Progenitor cell of endocrine pancreas (in vitro differentiated cells): ENCODE results near the gene SLC38A10. TPM values are rescaled to one million over a fixed set of nuclear protein-coding genes. Genes with fewer than 3 reads are reported as not detected.

Experiments
- DNase-seq: peaks from one replicate; pipeline ENCODE4 v3.0.0; 2021; ENCODE audit warnings: low spot score; ENCODE audit not compliant: unreplicated experiment
- H3K27ac Mint-ChIP-seq: 2 replicates; pipeline ENCODE4 v1.8.0; 2021; ENCODE audit warnings: mild to moderate bottlenecking, moderate library complexity, mixed read lengths
- H3K27me3 Mint-ChIP-seq: 2 replicates; pipeline ENCODE4 v1.8.0; 2021; ENCODE audit warnings: mixed read lengths
- H3K36me3 Mint-ChIP-seq: 2 replicates; pipeline ENCODE4 v1.8.0; 2022; ENCODE audit warnings: mixed read lengths; ENCODE audit not compliant: insufficient read depth
- H3K4me1 Mint-ChIP-seq: 2 replicates; pipeline ENCODE4 v1.8.0; 2021; ENCODE audit warnings: low read depth, mixed read lengths
- H3K4me3 Mint-ChIP-seq: 2 replicates; pipeline ENCODE4 v1.8.0; 2021; ENCODE audit warnings: low read depth, mild to moderate bottlenecking, moderate library complexity, mixed read lengths
- H3K9me3 Mint-ChIP-seq: 2 replicates; pipeline ENCODE4 v1.8.0; 2021; ENCODE audit warnings: low read depth, mixed read lengths
- total RNA-seq: library from RNA; stranded (reverse); gene quantifications from 2 replicates; pipeline ENCODE4 v1.2.1, GENCODE V29; 2021
- TF ChIP-seq, protein P1 (sequence below): fragments of 200-600 bp; sonication (generic); IDR thresholded peaks from one replicate; pipeline ENCODE4 v1.5.0; 2021; ENCODE audit warnings: antibody characterized with exemption, mild to moderate bottlenecking; ENCODE audit not compliant: unreplicated experiment

SLC38A10 gene
- total RNA-seq, 1 donor from 2014 or later: 130 TPM

DNA sequence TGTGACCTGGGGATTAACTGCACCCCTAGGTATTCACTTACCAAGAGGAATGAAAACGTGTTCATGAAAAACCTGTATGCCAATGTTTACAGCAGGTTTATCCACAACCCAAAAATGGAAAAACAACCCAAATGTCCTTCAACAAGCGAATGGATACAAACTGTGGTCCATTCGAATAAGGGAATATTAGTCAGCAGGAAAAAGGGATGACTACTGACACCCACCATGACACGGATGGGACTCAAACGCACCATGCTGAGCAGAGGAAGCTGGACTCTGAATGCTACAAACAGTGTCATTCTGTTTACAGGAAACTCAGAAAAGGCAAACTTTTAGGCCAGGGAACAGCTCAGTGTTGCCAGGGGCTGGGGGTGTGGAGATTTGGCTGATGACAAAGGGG lies 4.9 kb downstream of the SLC38A10 start:
- H3K4me1 Mint-ChIP-seq: peaks cover 8% of the 10 kb centered on the region
- H3K27ac Mint-ChIP-seq: no peak overlapping the region
- no peak overlapping the region for H3K4me3 Mint-ChIP-seq
- H3K36me3 Mint-ChIP-seq: peaks cover 5% of the 10 kb centered on the region
- no peak for DNase-seq
- no peaks in the 10 kb centered on the region for H3K9me3 Mint-ChIP-seq
- TF ChIP-seq, protein P1, sequence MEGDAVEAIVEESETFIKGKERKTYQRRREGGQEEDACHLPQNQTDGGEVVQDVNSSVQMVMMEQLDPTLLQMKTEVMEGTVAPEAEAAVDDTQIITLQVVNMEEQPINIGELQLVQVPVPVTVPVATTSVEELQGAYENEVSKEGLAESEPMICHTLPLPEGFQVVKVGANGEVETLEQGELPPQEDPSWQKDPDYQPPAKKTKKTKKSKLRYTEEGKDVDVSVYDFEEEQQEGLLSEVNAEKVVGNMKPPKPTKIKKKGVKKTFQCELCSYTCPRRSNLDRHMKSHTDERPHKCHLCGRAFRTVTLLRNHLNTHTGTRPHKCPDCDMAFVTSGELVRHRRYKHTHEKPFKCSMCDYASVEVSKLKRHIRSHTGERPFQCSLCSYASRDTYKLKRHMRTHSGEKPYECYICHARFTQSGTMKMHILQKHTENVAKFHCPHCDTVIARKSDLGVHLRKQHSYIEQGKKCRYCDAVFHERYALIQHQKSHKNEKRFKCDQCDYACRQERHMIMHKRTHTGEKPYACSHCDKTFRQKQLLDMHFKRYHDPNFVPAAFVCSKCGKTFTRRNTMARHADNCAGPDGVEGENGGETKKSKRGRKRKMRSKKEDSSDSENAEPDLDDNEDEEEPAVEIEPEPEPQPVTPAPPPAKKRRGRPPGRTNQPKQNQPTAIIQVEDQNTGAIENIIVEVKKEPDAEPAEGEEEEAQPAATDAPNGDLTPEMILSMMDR: no peak
- no peaks in the 10 kb centered on the region for H3K27me3 Mint-ChIP-seq

DNA sequence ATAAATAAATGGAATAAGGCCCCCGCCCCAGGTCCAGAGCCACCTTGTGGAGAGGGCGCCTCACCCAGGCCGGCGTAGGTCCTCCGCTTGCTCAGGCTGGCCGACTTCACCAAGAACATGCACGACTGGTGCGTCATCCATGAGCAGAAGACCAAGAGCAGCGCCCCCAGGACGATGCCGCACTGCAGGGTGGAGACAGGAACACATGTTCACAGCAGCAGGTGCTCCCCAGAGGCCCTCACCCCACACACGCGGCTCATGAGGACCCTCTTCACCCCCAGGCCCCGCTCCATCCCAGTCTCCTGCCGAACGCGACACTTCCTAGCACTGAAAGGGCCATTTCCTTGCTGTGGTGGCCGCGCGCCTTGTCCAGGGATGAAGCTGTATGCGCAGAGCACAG lies 5.5 kb downstream of the SLC38A10 start:
- no peak for DNase-seq
- TF ChIP-seq, protein P1: no peak
- Mint-ChIP-seq H3K27ac (no peak overlapping the region), H3K4me1 (peaks cover 8% of the 10 kb centered on the region), H3K4me3 (no peak overlapping the region), H3K27me3 (no peaks in the 10 kb centered on the region), H3K36me3 (peaks cover 5% of the 10 kb centered on the region), H3K9me3 (no peaks in the 10 kb centered on the region)

DNA sequence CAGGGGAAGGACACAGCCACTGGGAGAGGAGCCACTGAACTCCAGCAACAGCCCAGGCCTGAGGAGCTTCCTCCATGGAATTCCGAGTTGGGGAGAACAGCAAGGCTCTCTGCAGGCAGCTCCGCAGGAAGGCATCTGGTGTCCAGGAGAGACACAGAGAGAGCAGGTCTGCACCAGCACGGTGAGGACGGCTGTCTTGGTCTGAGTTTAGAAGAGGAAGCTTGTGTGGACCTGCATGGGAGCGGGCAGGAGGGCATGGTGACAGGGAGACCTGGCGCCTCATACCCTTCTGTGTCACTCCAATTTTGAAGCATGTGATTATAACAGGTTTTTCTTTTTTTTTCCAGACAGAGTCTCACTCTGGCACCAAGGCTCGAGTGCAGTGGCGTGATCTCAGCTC lies 6.4 kb downstream of the SLC38A10 start:
- peaks cover 6% of the 10 kb centered on the region for H3K36me3 Mint-ChIP-seq
- DNase-seq: no peak
- TF ChIP-seq, protein P1: no peak
- peaks cover 2% of the 10 kb centered on the region for H3K4me1 Mint-ChIP-seq
- no peak overlapping the region for H3K4me3 Mint-ChIP-seq
- H3K27me3 Mint-ChIP-seq: no peaks in the 10 kb centered on the region
- no peak overlapping the region for H3K27ac Mint-ChIP-seq
- no peaks in the 10 kb centered on the region for H3K9me3 Mint-ChIP-seq

DNA sequence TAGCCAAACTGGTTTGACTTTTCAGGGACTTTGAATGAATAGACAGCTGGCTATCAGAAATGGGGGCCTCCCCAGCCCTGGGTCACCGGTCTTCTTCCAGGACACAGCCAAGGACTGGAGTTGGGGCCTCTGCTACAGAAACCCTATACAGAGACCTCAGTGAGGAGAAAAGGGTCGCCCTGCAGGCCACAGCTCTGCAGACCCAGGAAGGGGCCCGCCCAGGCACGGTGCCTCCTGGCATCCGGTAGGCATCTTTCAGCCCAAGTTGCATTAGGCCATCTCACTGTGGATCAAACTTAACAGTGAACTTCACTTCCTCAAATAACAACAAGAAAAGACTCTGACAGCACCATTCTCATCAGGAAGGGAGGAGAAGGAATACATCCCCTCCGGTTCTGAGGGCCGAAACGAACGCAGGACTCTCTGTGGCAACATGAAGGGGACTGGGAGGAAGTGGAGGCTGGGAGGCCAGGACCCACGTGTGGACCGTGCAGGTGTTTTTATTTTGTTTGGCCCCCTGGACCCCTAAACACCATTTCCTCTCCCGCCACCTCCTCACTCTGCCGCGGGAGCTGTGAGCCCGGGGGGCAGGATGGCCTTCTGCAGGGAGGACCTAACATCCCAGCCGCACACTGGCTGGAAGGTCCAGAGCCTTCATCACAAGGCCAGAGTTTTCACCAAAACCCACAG lies 7.2 kb downstream of the SLC38A10 start:
- TF ChIP-seq, protein P1: no peak
- H3K9me3 Mint-ChIP-seq: no peaks in the 10 kb centered on the region
- peaks cover 6% of the 10 kb centered on the region for H3K36me3 Mint-ChIP-seq
- H3K27ac Mint-ChIP-seq: no peak overlapping the region
- H3K27me3 Mint-ChIP-seq: no peaks in the 10 kb centered on the region
- H3K4me3 Mint-ChIP-seq: no peak overlapping the region
- DNase-seq: no peak
- H3K4me1 Mint-ChIP-seq: peaks cover 2% of the 10 kb centered on the region

DNA sequence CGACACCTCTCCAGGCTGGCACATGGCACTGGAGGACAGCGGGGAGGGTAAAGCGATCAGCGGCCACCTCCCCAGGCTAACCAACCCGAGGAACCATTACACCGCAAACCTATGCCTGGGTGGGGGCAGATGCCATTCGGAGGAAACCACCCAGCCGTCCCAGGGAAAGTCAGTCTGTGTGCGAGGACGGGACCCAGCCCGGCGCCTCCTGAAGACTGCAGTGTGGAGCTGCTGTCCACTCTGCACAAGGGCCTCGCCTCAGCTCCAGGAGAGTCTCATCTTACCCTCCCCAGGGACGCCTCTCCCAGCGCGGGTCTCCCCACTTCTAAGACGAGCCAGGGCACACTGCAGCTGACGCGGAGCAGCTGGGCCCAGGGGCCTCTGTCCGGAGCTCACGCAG lies 8.0 kb downstream of the SLC38A10 start:
- TF ChIP-seq, protein P1: no peak
- no peaks in the 10 kb centered on the region for H3K27me3 Mint-ChIP-seq
- no peak overlapping the region for H3K27ac Mint-ChIP-seq
- H3K9me3 Mint-ChIP-seq: no peaks in the 10 kb centered on the region
- peaks cover 2% of the 10 kb centered on the region for H3K4me1 Mint-ChIP-seq
- H3K36me3 Mint-ChIP-seq: peaks cover 6% of the 10 kb centered on the region
- H3K4me3 Mint-ChIP-seq: no peak overlapping the region
- DNase-seq: no peak
